B cell (primary cell): Measurements from ENCODE around the gene ABHD16A.

Experiments
- EZH2 ChIP-seq: IDR thresholded peaks from 2 replicates; pipeline ENCODE4 v1.6.1; 2012; ENCODE audit warnings: borderline replicate concordance, low read depth, mild to moderate bottlenecking, moderate library complexity, low read length; ENCODE audit not compliant: insufficient read depth, poor library complexity, severe bottlenecking
- TF ChIP-seq, protein P1 (sequence below): fragments of 200-600 bp; IDR thresholded peaks from one replicate; pipeline ENCODE4 v1.8.0; 2022; ENCODE audit warnings: antibody characterized with exemption, mild to moderate bottlenecking

- TF ChIP-seq, protein P1, sequence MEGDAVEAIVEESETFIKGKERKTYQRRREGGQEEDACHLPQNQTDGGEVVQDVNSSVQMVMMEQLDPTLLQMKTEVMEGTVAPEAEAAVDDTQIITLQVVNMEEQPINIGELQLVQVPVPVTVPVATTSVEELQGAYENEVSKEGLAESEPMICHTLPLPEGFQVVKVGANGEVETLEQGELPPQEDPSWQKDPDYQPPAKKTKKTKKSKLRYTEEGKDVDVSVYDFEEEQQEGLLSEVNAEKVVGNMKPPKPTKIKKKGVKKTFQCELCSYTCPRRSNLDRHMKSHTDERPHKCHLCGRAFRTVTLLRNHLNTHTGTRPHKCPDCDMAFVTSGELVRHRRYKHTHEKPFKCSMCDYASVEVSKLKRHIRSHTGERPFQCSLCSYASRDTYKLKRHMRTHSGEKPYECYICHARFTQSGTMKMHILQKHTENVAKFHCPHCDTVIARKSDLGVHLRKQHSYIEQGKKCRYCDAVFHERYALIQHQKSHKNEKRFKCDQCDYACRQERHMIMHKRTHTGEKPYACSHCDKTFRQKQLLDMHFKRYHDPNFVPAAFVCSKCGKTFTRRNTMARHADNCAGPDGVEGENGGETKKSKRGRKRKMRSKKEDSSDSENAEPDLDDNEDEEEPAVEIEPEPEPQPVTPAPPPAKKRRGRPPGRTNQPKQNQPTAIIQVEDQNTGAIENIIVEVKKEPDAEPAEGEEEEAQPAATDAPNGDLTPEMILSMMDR, result no peak
- no peak for TF ChIP-seq EZH2
Observed at GRCh38 chr6:31683591-31683990, 19.5 kb downstream of the ABHD16A start.
